WERI-Rb-1 (cell line): ENCODE measurements around the gene RFT1.

Experiments used
- DNase-seq: peaks from one replicate; pipeline ENCODE4 v3.0.0-alpha.2; 2020
- H3K27ac ChIP-seq: fragments of 250-450 bp; sonication (Bioruptor Pico); 2 replicates; pipeline ENCODE4 v1.5.1; 2020; ENCODE audit warnings: mild to moderate bottlenecking, moderate library complexity
- H3K27me3 ChIP-seq: fragments of 250-450 bp; sonication (Bioruptor Pico); 2 replicates; pipeline ENCODE4 v1.5.1; 2021; ENCODE audit warnings: mild to moderate bottlenecking, low read depth, moderate library complexity; ENCODE audit not compliant: insufficient read depth, severe bottlenecking
- H3K36me3 ChIP-seq: fragments of 250-450 bp; sonication (Bioruptor Pico); 2 replicates; pipeline ENCODE4 v1.5.1; 2020; ENCODE audit warnings: mild to moderate bottlenecking, moderate library complexity
- H3K4me3 ChIP-seq: 2 replicates; pipeline ENCODE4 v1.5.1; 2011; ENCODE audit warnings: low read depth, mild to moderate bottlenecking, control low read depth, low read length
- H3K9me3 ChIP-seq: fragments of 250-450 bp; sonication (Bioruptor Pico); 2 replicates; pipeline ENCODE4 v1.5.1; 2021; ENCODE audit warnings: mild to moderate bottlenecking, moderate library complexity; ENCODE audit not compliant: severe bottlenecking
- CTCF ChIP-seq: IDR thresholded peaks from 2 replicates; pipeline ENCODE4 v1.5.1; 2011; ENCODE audit warnings: low read depth, mild to moderate bottlenecking, control low read depth, inconsistent platforms, low read length

The RFT1 gene

GRCh38 chr3:53080612-53081205 lies 49.5 kb downstream of the RFT1 start:
- no peaks in the 10 kb centered on the region for H3K36me3 ChIP-seq

GRCh38 chr3:53079791-53080555 lies 50.3 kb downstream of the RFT1 start:
- TF ChIP-seq CTCF, result no peak
- Histone ChIP-seq H3K4me3 (no peak overlapping the region), H3K27me3 (no peaks in the 10 kb centered on the region)

More at GRCh38 chr3:53080612-53081205, 49.5 kb downstream of the RFT1 start:
- TF ChIP-seq CTCF, result no peak
- DNase-seq, result no peak
- no peak overlapping the region for H3K4me3 ChIP-seq
- no peak overlapping the region for H3K27ac ChIP-seq
- no peaks in the 10 kb centered on the region for H3K9me3 ChIP-seq
- no peaks in the 10 kb centered on the region for H3K27me3 ChIP-seq

GRCh38 chr3:53079147-53079546 lies 51.1 kb downstream of the RFT1 start:
- H3K27me3 ChIP-seq, result no peaks in the 10 kb centered on the region
- no peaks in the 10 kb centered on the region for H3K9me3 ChIP-seq
- H3K27ac ChIP-seq, result no peak overlapping the region
- H3K36me3 ChIP-seq, result no peaks in the 10 kb centered on the region
- TF ChIP-seq CTCF, result no peak
- no peak for DNase-seq
- no peak overlapping the region for H3K4me3 ChIP-seq

More at GRCh38 chr3:53079791-53080555, 50.3 kb downstream of the RFT1 start:
- H3K27ac ChIP-seq, result no peak overlapping the region
- DNase-seq, result no peak
- H3K9me3 ChIP-seq, result no peaks in the 10 kb centered on the region
- H3K36me3 ChIP-seq, result no peaks in the 10 kb centered on the region

GRCh38 chr3:53078656-53079055 lies 51.6 kb downstream of the RFT1 start:
- H3K4me3 ChIP-seq, result no peak overlapping the region
- H3K36me3 ChIP-seq, result no peaks in the 10 kb centered on the region
- H3K27ac ChIP-seq, result no peak overlapping the region
- TF ChIP-seq CTCF, result no peak
- no peak for DNase-seq
- H3K9me3 ChIP-seq, result no peaks in the 10 kb centered on the region
- H3K27me3 ChIP-seq, result no peaks in the 10 kb centered on the region

GRCh38 chr3:53077476-53078220 lies 52.6 kb downstream of the RFT1 start:
- no peak overlapping the region for H3K27ac ChIP-seq
- no peaks in the 10 kb centered on the region for H3K9me3 ChIP-seq
- DNase-seq, result no peak
- H3K4me3 ChIP-seq, result no peak overlapping the region
- H3K27me3 ChIP-seq, result no peaks in the 10 kb centered on the region
- no peaks in the 10 kb centered on the region for H3K36me3 ChIP-seq
- no peak for TF ChIP-seq CTCF
